Immature natural killer cell (primary cell): ENCODE measurements around the gene CCNK. TPM values are rescaled to one million over a fixed set of nuclear protein-coding genes. Genes with fewer than 3 reads are reported as not detected.

Experiments used
- DNase-seq, 3 donors: peaks; one replicate each; pipeline ENCODE4 v3.0.0; 2022; ENCODE audit warnings: mixed read lengths in 1 of 3
- H3K27ac Mint-ChIP-seq, 6 donors: one replicate each; pipeline ENCODE4 v1.8.0; 2020; ENCODE audit warnings: mixed read lengths in 6 of 6, mild to moderate bottlenecking in 5 of 6, inconsistent platforms in 4 of 6, moderate library complexity in 3 of 6
- H3K27me3 Mint-ChIP-seq, 3 donors: one replicate each; pipeline ENCODE4 v1.8.0; 2020 to 2021; ENCODE audit warnings: low read depth in 3 of 3, mild to moderate bottlenecking in 3 of 3, mixed read lengths in 3 of 3, moderate library complexity in 3 of 3, inconsistent platforms in 1 of 3
- H3K36me3 Mint-ChIP-seq, 3 donors: one replicate each; pipeline ENCODE4 v1.8.0; 2020; ENCODE audit warnings: mixed read lengths in 3 of 3, inconsistent platforms in 2 of 3, mild to moderate bottlenecking in 2 of 3
- H3K4me1 Mint-ChIP-seq, 2 donors: one replicate each; pipeline ENCODE4 v1.8.0; 2020; ENCODE audit warnings: inconsistent platforms in 2 of 2, mild to moderate bottlenecking in 2 of 2, mixed read lengths in 2 of 2, moderate library complexity in 1 of 2
- H3K4me3 Mint-ChIP-seq, 5 donors: one replicate each; pipeline ENCODE4 v1.8.0; 2020; ENCODE audit warnings: mild to moderate bottlenecking in 5 of 5, mixed read lengths in 5 of 5, inconsistent platforms in 3 of 5, moderate library complexity in 3 of 5
- H3K9me3 Mint-ChIP-seq, 6 donors: one replicate each; pipeline ENCODE4 v1.8.0; 2020; ENCODE audit warnings: mild to moderate bottlenecking in 6 of 6, mixed read lengths in 6 of 6, inconsistent platforms in 4 of 6, moderate library complexity in 3 of 6
- polyA plus RNA-seq, 3 donors: library from polyadenylated mRNA; unstranded; fragments of 300-500 nt; fragmentation: Illumina TruSeq; gene quantifications; one replicate each; pipeline ENCODE4 v1.2.3, GENCODE V29; 2021

Gene CCNK
- polyA plus RNA-seq, 3 donors from 2014 or later = 5.8 to 32.9 (median 13.2) TPM

GRCh38 chr14:99554184-99554583 lies 73.0 kb downstream of the CCNK start:
- no peak for DNase-seq
- Mint-ChIP-seq H3K27me3 (peaks cover 0 to 2% (median 1%) of the 10 kb centered on the region in 3 donors), H3K36me3 (no peaks in the 10 kb centered on the region), H3K4me1 (no peaks in the 10 kb centered on the region), H3K4me3 (no peak overlapping the region), H3K9me3 (no peaks in the 10 kb centered on the region), H3K27ac (no peak overlapping the region)

- Mint-ChIP-seq H3K27ac (no peak overlapping the region), H3K36me3 (no peaks in the 10 kb centered on the region), H3K4me3 (no peak overlapping the region), H3K9me3 (no peaks in the 10 kb centered on the region), H3K4me1 (no peaks in the 10 kb centered on the region), H3K27me3 (peaks cover 0 to 2% (median 1%) of the 10 kb centered on the region in 3 donors)
- no peak for DNase-seq
Observed at GRCh38 chr14:99554757-99555531, 73.7 kb downstream of the CCNK start.

GRCh38 chr14:99556134-99556791 lies 75.1 kb downstream of the CCNK start:
- peaks cover 0 to 2% (median 1%) of the 10 kb centered on the region in 3 donors for H3K27me3 Mint-ChIP-seq
- H3K4me3 Mint-ChIP-seq = no peak overlapping the region
- H3K4me1 Mint-ChIP-seq = no peaks in the 10 kb centered on the region
- no peaks in the 10 kb centered on the region for H3K36me3 Mint-ChIP-seq
- no peaks in the 10 kb centered on the region for H3K9me3 Mint-ChIP-seq
- DNase-seq = no peak
- no peak overlapping the region for H3K27ac Mint-ChIP-seq

- H3K27ac Mint-ChIP-seq = no peak overlapping the region
- H3K27me3 Mint-ChIP-seq = peaks cover 1 to 2% (median 1%) of the 10 kb centered on the region in 3 donors
- H3K36me3 Mint-ChIP-seq = no peaks in the 10 kb centered on the region
- no peaks in the 10 kb centered on the region for H3K9me3 Mint-ChIP-seq
- no peak for DNase-seq
- H3K4me3 Mint-ChIP-seq = no peak overlapping the region
- H3K4me1 Mint-ChIP-seq = no peaks in the 10 kb centered on the region
Observed at GRCh38 chr14:99559286-99559990, 78.2 kb downstream of the CCNK start.

- Mint-ChIP-seq H3K4me3 (no peak overlapping the region), H3K27ac (no peak overlapping the region), H3K4me1 (no peaks in the 10 kb centered on the region), H3K27me3 (peaks cover 1 to 2% (median 1%) of the 10 kb centered on the region in 3 donors), H3K9me3 (no peaks in the 10 kb centered on the region), H3K36me3 (no peaks in the 10 kb centered on the region)
- no peak for DNase-seq
Observed at GRCh38 chr14:99560403-99560802, 79.2 kb downstream of the CCNK start.

GRCh38 chr14:99560922-99561683 lies 79.9 kb downstream of the CCNK start:
- H3K9me3 Mint-ChIP-seq = no peaks in the 10 kb centered on the region
- H3K4me3 Mint-ChIP-seq = no peak overlapping the region
- no peak for DNase-seq
- H3K27me3 Mint-ChIP-seq = peaks cover 1 to 2% (median 1%) of the 10 kb centered on the region in 3 donors
- H3K36me3 Mint-ChIP-seq = no peaks in the 10 kb centered on the region
- no peak overlapping the region for H3K27ac Mint-ChIP-seq
- H3K4me1 Mint-ChIP-seq = no peaks in the 10 kb centered on the region

- Mint-ChIP-seq H3K36me3 (no peaks in the 10 kb centered on the region), H3K4me1 (no peaks in the 10 kb centered on the region), H3K27ac (no peak overlapping the region), H3K9me3 (no peaks in the 10 kb centered on the region), H3K27me3 (peaks cover 1 to 2% (median 2%) of the 10 kb centered on the region in 3 donors), H3K4me3 (no peak overlapping the region)
- no peak for DNase-seq
Observed at GRCh38 chr14:99561864-99562263, 80.7 kb downstream of the CCNK start.

Other genes with a start within 250 kb of the CCNK start
- gene BCL11B, start 209.2 kb upstream of the CCNK start, polyA plus RNA-seq = 1 to 10 TPM in 2 of 3 donors, under 1 TPM in 1; 0.75 to 3.1 (median 1.0) TPM
- 100 to 1,000 TPM in 1 of 3 donors, 10 to 100 TPM in 2; 60.8 to 112 (median 66.5) TPM for gene SETD3, start 550 bp upstream of the CCNK start, polyA plus RNA-seq
- under 1 TPM; 0.27 to 0.83 (median 0.35) TPM for gene CCDC85C, start 122.8 kb downstream of the CCNK start, polyA plus RNA-seq
- gene HHIPL1, start 163.7 kb downstream of the CCNK start, polyA plus RNA-seq = not detected
- gene CYP46A1, start 202.9 kb downstream of the CCNK start, polyA plus RNA-seq = not detected